HG02763 (cell line): Measurements from ENCODE around the gene RANBP9.

Experiments
- ATAC-seq: cut with Tn5 transposase; IDR thresholded peaks from one replicate; pipeline ENCODE4 v1.9.1; 2021; ENCODE audit warnings: mild to moderate bottlenecking, moderate library complexity; ENCODE audit not compliant: unreplicated experiment

Gene RANBP9

GRCh38 chr6:13679996-13680395 is 31.6 kb downstream of the RANBP9 start:
- ATAC-seq: no peak

- no peak for ATAC-seq
Measured at GRCh38 chr6:13678255-13678983, 33.2 kb downstream of the RANBP9 start.

- no peak for ATAC-seq
Measured at GRCh38 chr6:13677878-13678254, 33.8 kb downstream of the RANBP9 start.

GRCh38 chr6:13676551-13677156 is 35.0 kb downstream of the RANBP9 start:
- no peak for ATAC-seq

GRCh38 chr6:13674533-13675190 is 37.0 kb downstream of the RANBP9 start:
- no peak for ATAC-seq

GRCh38 chr6:13673825-13674444 is 37.7 kb downstream of the RANBP9 start:
- no peak for ATAC-seq

- ATAC-seq: no peak
Measured at GRCh38 chr6:13673368-13673767, 38.3 kb downstream of the RANBP9 start.

GRCh38 chr6:13672904-13673303 is 38.7 kb downstream of the RANBP9 start:
- ATAC-seq: no peak

- ATAC-seq: no peak
Measured at GRCh38 chr6:13671548-13672127, 40.0 kb downstream of the RANBP9 start.

GRCh38 chr6:13669476-13669875 is 42.2 kb downstream of the RANBP9 start:
- ATAC-seq: no peak

GRCh38 chr6:13668291-13668928 is 43.2 kb downstream of the RANBP9 start:
- ATAC-seq: no peak

- no peak for ATAC-seq
Measured at GRCh38 chr6:13667655-13668054, 44.0 kb downstream of the RANBP9 start.

- ATAC-seq: no peak
Measured at GRCh38 chr6:13666194-13667105, 45.2 kb downstream of the RANBP9 start.

- ATAC-seq: no peak
Measured at GRCh38 chr6:13664703-13665352, 46.8 kb downstream of the RANBP9 start.

- ATAC-seq: no peak
Measured at GRCh38 chr6:13663986-13664385, 47.6 kb downstream of the RANBP9 start.

- no peak for ATAC-seq
Measured at GRCh38 chr6:13662651-13663334, 48.8 kb downstream of the RANBP9 start.

- no peak for ATAC-seq
Measured at GRCh38 chr6:13661647-13662046, 50.0 kb downstream of the RANBP9 start.

- no peak for ATAC-seq
Measured at GRCh38 chr6:13660893-13661292, 50.7 kb downstream of the RANBP9 start.

GRCh38 chr6:13660273-13660672 is 51.4 kb downstream of the RANBP9 start:
- ATAC-seq: no peak
